NCI-H2029 (cell line): ENCODE data around the gene CDC42BPG.
A peak's percentile ranks its signal among the peaks of the same experiment; 100 is the strongest.

ENCODE experiments used
- DNase-seq: peaks from one replicate; lab custom pipeline; 2025; lab: John Stamatoyannopoulos, UW

CDC42BPG gene

GRCh38 chr11:64804346-64805210 lies 39.9 kb downstream of the CDC42BPG start:
- DNase-seq, result no peak

- no peak for DNase-seq
These were observed 40.6 kb downstream of the CDC42BPG start for GRCh38 chr11:64803846-64804345.

DNA sequence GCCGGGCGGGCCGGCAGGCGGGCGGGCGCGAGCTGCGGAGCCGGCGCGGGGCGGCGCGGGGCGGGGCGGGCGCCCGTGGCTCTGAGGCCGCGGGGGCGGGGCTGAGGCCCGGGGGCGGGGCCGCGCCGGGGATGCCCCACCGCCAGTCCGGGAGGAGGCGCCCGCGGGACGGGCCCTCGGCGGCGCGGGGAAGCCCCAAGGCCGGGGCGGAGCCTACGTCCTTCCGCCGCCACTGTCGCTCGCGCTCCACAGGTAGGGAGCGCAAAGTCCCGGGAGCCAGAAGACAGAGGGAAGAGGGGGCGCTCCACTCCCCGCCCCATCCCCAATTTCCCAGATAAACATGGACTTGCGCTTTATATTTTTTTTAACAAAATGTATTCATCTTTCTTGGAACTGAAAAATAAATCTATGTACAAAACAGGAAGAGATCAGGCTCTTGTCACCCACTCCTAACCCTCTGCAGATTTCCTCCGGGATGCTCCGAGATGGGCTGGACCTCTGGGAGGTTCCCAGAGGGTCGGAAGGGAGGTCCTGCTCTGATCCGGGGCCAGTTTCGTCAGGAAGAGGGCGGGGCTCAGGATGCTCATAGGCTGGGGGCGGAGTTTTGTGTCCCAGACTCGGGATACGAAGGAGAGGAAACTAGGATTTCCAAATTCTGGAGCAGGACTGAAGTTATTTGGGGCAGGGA lies 41.2 kb downstream of the CDC42BPG start, which contains the start of gene MAP4K2:
TSS of gene MAP4K2 (minus strand) at position 57 of the 688 bp plus-strand sequence. CDS start 65 bp downstream, outside the sequence.
- DNase-seq, result peak; percentile 82

GRCh38 chr11:64802370-64803157 lies 41.9 kb downstream of the CDC42BPG start:
- no peak for DNase-seq

DNA sequence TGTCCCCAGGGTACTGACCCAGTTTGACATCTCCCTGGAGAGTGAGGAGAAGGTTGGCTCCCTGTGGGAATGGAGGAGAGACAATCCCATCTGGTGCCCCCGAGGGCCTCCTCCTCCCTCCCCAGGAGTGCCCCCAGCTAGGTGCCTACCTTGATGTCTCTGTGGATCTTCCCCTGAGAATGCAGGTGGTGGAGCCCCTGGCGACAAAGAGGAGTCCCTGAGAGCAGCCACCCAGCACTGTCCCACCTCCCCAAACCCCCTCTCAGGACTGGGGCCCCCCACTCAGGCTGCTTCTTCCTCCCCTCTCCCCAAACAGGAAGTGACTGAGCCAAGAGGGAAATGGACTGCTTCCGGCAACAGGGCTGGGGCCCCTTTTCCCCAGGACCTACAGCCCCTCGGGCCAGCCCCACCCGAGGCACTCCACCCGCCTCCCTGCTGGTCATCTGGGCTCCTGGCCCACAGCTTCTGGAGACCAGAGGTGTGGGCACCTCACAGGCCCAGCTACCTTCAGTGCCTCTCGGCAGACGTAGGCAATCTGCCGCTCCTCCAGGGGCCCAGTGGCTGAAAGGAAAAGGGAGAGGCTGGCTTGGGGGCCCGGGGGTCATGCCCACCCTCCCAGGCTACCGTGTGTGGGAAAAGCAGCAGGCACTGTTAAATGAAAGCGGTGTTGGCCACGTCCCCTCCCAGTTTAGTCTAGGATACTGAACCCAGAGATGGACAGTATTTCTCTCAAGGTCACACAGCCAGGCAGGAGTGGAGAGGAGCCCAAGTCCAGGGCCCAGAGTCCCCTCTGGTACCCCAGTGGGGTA lies 42.7 kb downstream of the CDC42BPG start:
- no peak for DNase-seq

GRCh38 chr11:64801158-64801464 lies 43.3 kb downstream of the CDC42BPG start:
- DNase-seq, result no peak

GRCh38 chr11:64800303-64801157 lies 43.9 kb downstream of the CDC42BPG start:
- no peak for DNase-seq

GRCh38 chr11:64799623-64800302 lies 44.7 kb downstream of the CDC42BPG start:
- DNase-seq, result no peak

DNA sequence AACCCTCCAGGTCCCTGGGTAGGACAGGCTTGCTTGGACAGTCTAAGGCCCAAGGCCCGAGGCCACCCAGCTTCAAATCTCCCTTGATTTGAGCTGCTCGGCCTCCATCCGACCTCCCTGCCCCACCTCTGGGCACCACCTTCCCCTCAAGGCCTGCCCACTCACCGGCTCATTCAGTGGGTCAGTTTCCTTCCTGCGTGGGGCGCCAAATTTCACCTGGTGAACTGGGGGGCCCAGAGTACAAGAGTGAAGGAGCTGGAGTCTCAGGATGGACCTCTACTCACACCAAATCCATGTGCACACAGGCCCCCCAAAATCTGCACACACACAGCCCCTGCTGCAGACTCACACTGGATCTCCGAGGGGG lies 45.2 kb downstream of the CDC42BPG start:
- no peak for DNase-seq

GRCh38 chr11:64796757-64797541 lies 47.5 kb downstream of the CDC42BPG start:
- no peak for DNase-seq

GRCh38 chr11:64796047-64796756 lies 48.3 kb downstream of the CDC42BPG start:
- no peak for DNase-seq

GRCh38 chr11:64794526-64794925 lies 49.9 kb downstream of the CDC42BPG start:
- no peak for DNase-seq

DNA sequence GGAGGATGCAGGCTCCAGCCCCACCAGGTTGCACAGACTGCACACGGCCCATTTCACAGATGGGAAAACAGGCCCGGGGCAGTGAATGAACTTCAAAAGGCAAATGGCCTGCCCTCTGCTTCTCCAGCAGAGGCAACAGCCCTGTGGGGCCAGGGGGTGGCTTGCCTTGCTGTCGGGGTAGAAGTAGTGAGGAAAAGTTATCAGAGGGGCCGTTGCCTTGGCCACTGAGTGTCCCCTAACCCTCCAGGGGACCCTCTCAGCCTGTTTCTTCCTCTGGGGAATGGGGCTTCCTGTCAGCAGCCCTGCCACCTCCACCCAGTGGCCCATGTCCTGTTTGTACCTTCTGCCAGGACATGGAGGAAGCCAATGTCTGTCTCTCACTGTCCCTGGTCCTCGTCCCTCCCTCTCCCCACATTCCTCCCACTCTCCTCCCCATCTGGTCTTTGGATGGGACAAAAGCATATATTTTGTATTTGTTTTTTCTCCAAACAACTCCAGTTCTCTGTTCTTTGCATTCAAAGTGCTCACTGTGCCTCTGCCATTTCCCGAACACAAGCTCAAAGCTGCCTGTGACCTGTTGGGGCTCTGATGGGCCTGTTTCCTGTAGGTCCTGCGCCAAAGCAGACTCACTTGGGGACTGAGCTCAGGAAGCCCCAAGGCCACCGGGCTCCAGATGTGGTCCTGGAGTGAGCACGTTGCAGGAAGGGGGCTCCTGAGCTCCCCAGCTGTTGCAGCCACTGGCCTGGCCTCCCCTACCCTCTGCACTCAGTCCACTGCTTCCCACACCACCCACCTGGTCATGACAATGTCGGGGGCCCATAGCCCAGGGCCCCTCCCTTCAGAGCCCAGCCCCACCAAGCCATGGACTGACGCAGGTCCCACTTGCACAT lies 50.9 kb downstream of the CDC42BPG start:
- DNase-seq, result no peak

DNA sequence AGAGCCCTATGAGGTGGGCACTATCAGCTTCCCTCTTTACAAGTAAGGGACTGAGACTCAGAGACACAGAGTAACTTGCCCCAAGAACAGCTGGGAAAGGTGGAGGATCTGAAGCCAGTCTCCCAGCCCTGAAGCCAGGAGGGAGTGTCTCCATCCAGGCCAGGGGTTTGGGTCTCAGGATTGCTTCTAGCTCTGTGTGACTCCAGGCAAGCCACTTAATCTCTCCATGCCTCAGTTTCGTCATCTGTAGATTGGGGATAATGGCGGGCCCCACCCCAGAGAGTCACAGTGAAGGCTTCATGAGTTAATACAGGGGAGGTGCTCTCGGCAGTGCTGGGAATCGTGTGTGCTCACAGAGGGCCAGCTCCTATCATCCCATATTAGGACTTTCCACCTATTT lies 52.0 kb downstream of the CDC42BPG start:
- DNase-seq, result no peak

DNA sequence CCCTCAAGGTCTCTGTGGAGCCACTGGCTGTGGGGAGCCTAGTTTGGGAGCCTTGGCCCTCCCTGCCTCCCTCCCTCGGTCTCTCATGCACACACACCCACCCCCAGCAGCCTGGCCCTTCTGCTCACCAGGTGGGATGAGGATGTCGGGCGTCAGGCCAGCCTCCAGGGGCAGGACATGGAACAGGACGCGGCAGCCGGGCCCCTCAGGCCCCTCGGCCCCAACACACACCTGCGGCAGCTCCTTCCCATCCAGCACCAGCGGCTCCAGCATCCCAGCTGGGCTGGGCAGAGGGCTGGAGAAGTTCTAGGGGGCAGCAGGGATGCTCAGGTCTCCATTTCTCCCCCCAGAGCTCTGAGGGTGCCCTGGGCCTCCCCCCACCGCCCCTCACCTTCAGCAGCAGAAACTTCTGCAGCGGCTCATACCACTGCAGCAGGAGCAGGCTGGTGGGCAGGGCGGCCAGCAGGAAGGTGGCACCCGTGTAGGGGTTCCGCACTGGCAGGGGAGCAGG lies 52.6 kb downstream of the CDC42BPG start:
- DNase-seq, result no peak

DNA sequence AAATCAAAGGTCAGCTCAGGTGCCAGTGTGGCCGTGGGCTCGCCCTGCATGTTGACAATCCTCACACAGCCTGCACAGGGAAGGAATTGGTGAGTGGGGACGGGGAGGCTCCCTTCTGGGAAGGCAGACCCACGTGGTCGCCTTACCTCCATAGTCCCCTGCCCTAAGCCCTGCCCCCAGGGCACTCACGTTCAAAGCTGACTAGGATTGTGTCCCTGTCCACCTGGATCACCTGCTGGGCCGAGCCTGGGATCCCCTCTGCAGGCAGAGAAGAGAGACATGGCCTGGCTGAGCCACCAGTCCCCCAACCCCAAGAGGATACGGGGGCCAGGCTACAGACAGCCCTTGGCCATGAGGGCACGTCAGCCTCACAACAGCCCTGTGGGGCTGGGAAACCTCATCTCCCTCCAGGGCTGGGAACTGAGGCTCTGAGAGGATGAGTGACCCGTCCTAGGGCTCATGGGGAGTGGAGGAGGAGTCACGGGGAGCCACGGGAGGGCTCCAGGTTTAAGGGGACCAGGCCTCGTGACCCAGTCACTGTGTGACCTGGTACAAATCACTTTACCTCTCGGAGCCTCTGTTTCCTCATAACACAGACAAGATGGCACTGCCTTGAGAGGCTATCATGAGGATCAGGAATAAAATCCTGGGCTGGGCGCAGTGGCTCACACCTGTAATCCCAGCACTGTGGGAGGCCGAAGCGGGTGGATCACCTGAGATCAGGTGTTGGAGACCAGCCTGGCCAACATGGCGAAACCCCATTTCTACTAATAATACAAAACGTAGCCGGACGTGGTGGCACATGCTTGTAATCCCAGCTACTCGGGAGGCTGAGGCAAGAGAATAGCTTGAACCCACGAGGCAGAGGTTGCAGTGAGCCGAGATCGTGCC lies 54.0 kb downstream of the CDC42BPG start:
- no peak for DNase-seq
